HEK293 (cell line): ENCODE data around the gene ANXA10.

ENCODE experiments used
- ZBTB6 ChIP-seq: fragments of 450-650 bp; formaldehyde crosslinking; IDR thresholded peaks from 2 replicates; pipeline ENCODE4 v1.5.1; 2017; ENCODE audit warnings: missing biosample characterization, missing genetic modification characterization
- ZNF48 ChIP-seq: fragments of 450-650 bp; formaldehyde crosslinking; IDR thresholded peaks from 2 replicates; pipeline ENCODE4 v1.5.1; 2016; ENCODE audit warnings: missing biosample characterization, missing genetic modification characterization
- ZNF548 ChIP-seq: fragments of 450-650 bp; formaldehyde crosslinking; IDR thresholded peaks from 2 replicates; pipeline ENCODE4 v1.5.1; 2016; ENCODE audit warnings: missing biosample characterization, missing genetic modification characterization
- ZNF777 ChIP-seq: fragments of 450-650 bp; formaldehyde crosslinking; IDR thresholded peaks from 2 replicates; pipeline ENCODE4 v1.5.1; 2017; ENCODE audit warnings: missing biosample characterization, missing genetic modification characterization, borderline replicate concordance
- ZNF830 ChIP-seq: fragments of 450-650 bp; IDR thresholded peaks from 2 replicates; pipeline ENCODE4 v1.5.0; 2018; ENCODE audit warnings: missing biosample characterization, missing genetic modification characterization, low read depth, mild to moderate bottlenecking, moderate library complexity
- TF ChIP-seq, protein P1 (sequence below): fragments of 450-650 bp; formaldehyde crosslinking; IDR thresholded peaks from 2 replicates; pipeline ENCODE4 v1.5.1; 2016; ENCODE audit warnings: missing biosample characterization, missing genetic modification characterization

GRCh38 chr4:168097161-168097560, 4.8 kb downstream of the ANXA10 start:
- no peak for TF ChIP-seq ZNF830 (tag by site-specific recombination)
- TF ChIP-seq ZBTB6 (tag by site-specific recombination): no peak
- TF ChIP-seq, protein P1, sequence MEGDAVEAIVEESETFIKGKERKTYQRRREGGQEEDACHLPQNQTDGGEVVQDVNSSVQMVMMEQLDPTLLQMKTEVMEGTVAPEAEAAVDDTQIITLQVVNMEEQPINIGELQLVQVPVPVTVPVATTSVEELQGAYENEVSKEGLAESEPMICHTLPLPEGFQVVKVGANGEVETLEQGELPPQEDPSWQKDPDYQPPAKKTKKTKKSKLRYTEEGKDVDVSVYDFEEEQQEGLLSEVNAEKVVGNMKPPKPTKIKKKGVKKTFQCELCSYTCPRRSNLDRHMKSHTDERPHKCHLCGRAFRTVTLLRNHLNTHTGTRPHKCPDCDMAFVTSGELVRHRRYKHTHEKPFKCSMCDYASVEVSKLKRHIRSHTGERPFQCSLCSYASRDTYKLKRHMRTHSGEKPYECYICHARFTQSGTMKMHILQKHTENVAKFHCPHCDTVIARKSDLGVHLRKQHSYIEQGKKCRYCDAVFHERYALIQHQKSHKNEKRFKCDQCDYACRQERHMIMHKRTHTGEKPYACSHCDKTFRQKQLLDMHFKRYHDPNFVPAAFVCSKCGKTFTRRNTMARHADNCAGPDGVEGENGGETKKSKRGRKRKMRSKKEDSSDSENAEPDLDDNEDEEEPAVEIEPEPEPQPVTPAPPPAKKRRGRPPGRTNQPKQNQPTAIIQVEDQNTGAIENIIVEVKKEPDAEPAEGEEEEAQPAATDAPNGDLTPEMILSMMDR (tag by site-specific recombination): no peak
- no peak for TF ChIP-seq ZNF48 (tag by site-specific recombination)
- no peak for TF ChIP-seq ZNF548 (tag by site-specific recombination)
- TF ChIP-seq ZNF777 (tag by site-specific recombination): no peak
